HG03039 (cell line): ENCODE measurements around the gene GP1BA.
A peak's percentile ranks its signal among the peaks of the same experiment; 100 is the strongest.

Source experiments
- ATAC-seq: cut with Tn5 transposase; IDR thresholded peaks from one replicate; pipeline ENCODE4 v1.9.1; 2021; ENCODE audit warnings: mild to moderate bottlenecking, moderate library complexity; ENCODE audit not compliant: unreplicated experiment

Gene GP1BA

DNA sequence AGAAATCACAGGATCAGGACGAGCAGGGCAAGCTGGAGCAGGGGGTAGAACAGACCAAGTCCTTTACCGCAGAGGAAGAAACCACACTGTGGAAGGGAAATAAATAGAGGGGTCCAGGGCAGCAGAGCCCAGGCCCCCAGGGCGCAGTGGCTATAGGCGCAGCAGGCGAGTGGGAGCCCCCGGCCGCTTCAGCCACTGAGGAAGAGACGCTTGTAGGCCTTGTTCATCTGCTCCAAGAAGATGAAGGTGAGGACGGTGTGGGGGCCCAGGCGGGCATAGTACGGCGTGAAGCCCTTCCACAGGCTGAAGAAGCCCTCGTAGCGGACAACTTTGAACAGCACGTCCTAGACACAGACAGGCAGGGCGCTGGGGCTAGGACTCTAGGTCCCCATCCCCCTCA lies 5.5 kb downstream of the GP1BA start:
- ATAC-seq, result no peak

DNA sequence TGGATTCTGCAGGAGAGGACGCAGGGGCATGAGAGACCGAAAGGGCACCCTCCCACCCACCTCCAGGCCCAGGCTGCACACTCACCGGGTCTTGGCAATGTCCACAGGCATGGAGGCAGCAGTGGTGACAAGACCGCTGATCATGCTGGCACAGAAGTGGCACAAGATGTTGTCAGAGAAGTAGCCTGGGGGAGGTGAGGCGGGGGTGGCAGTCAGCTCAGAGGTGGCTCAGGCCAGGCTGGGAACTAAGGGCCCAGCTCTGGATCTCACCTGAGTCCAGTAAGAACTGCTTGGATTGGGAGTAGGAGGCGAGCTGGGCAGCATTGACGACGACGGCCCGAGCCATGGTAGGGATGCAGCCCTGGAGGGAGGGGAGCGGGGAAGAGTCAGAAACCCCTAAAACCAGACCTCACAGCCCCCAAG lies 6.0 kb downstream of the GP1BA start:
- ATAC-seq, result no peak

DNA sequence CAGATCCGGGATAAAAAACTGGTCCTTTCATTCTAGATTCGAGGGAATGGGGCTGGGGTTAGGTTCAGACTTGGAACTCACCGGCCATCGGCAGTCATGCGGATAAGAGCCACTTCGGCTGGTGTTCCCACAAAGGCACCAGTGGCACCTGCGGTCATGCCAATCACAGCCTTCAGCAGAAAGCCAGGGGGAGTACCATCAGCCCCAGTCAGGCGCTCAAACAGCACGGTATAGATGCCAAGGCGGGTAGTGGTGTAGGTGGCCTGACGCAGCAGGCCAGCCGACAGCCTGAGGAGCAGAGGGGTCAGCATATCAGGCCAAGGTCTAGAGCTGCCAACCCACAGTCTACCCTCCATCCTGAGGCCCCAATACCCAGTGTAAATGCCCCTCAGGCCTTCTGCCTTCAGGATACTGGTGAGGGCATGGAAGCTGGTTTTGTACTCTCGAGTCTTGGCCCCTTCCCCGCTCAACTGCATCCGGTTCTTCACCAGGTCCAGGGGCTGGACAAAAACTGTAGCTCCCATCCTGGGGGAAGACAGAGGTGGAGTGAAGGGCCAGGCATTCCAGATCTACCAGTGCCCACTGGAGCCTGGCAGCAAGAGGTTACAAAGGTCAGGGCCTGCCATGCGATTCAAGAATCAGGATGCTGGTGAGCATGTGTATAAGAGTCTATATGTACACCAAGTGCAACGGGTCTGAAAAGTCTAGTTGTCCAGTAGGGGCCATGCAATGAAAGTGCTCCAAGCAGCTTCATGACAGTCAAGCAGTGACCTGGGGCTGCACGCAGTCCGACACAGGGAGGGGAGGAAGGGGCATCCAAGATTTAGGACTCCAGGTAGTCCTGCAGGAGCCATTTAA lies 6.8 kb downstream of the GP1BA start:
- no peak for ATAC-seq

- peak; percentile 4 for ATAC-seq
These were observed 7.4 kb downstream of the GP1BA start for GRCh38 chr17:4939546-4939795.

- ATAC-seq, result peak; percentile 51
These were observed 7.9 kb downstream of the GP1BA start, which contains the start of the genes RNF167 and SLC25A11 for GRCh38 chr17:4939796-4940554. Gene RNF167, plus strand, starts transcription at chr17:4940268. Its CDS starts 642 bp downstream, at chr17:4940910. Gene SLC25A11, minus strand, starts transcription at chr17:4940046. Its CDS starts 136 bp downstream, at chr17:4939910.

DNA sequence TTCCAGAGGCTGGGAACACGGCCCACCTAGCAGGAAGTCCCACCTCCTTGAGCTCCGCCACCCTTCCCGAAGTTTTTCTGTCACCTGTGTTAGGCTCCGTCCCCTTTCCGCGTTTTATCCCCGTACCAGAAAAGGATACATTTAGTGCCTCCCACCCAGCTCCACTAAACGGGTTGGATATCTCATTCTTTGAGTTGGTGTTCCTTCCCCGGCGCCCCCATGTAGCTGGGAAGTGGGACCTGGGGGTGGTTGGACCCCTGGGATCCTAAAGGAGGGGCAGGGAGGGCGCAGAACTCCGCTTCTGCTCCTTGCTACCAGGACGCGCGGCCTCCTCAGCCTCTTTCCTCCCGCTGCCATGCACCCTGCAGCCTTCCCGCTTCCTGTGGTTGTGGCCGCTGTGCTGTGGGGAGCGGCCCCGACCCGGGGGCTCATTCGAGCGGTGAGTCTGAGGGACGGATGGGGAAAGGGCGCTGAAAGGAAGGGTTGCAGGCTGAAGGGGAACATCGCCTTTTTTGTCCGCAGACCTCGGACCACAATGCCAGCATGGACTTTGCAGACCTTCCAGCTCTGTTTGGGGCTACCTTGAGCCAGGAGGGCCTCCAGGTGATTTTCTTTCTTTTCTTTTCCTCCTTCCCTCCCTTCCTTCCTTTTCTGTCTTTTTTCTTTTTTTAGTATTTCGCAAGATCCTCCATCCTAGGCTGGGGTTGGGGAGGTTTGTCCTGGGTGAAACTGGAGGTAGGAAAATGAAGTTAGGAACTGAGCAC lies 8.7 kb downstream of the GP1BA start:
- ATAC-seq, result no peak

DNA sequence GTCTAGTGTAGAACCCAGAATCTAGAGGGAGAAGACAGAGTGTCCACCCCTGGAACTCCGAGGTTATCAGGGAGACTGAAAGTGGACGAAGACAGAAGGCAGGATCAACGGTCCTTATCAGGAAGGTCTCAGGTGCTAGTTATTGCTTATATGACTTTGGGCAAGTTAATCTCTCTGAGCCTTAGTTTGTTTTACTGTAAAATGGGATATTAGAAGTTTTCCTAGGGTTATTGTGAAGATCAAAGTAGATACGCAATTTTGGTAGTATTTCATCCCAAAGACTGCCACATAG lies 9.2 kb downstream of the GP1BA start:
- no peak for ATAC-seq

- ATAC-seq, result no peak
These were observed 10.9 kb downstream of the GP1BA start for GRCh38 chr17:4942760-4943508.

DNA sequence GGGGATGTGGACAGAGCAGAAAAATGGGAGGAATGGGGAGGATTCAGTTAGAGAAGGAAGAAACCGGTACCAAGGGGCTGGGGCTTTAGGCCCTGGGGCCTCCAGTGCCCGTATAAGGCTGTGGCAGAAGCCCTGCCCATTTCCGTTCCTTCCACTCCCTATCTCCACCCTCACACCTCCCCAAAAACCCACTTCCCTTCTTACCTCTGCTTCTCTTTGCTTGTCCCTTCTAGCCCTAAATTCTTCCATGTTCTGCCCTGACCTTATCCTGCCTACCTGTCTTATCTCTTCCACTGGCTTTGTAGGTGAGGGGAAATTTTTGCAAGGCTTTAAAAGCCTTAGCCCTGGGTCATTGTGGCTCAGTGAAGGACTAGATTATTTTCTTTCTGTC lies 12.1 kb downstream of the GP1BA start:
- no peak for ATAC-seq

- no peak for ATAC-seq
These were observed 12.6 kb downstream of the GP1BA start for GRCh38 chr17:4944554-4945175.

DNA sequence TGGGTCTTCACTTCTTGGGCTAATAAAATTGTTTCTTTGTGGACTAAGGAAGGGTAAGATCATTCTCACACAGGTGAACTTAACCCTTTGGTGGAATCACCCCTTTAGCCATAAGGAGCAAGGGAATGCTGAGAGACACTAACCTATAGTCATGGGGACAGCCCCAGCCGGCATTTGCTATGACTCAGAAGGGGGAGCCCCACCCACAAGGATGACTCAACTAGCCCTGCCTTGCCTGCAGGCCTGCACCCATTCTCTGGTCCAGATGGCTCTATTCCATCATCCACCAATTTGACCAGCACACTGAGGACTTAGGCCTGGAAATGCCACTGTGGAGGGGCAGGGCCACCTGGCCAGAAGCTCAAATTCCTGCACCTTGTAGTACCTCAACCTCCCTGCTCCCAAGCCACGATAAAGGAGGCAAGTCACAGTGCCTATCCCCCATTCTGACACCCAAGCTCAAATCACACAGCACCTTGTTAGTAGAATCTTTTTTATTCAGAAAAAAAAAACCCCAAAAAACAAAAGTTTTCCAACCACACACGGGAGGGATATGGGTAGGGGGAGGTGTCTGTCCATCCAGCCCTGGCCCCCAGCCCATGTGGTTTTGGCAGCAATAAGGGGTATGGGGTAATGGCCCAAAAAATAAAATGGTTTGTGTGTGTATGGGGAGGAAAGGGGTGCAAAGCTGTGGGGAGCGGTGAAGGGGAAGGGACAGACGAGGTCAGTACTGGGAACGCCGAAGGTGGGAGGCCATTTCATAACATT lies 13.3 kb downstream of the GP1BA start:
- ATAC-seq, result no peak

DNA sequence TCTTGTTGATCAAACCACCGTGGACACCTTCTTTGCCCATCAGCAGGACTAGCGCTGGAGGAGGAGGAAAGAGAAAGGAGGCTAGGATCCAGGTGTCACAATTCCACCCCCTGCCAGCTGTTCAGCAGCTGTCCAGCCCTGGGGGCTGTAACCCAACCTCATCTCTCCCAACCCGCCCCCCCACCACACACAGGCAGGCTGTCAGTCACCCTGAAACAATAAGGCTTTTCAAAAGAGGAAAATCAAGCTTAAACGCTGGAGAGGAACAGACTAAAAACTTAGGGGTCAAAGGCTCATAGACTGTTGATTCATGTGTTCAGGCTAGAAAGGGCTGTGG lies 13.8 kb downstream of the GP1BA start:
- no peak for ATAC-seq

DNA sequence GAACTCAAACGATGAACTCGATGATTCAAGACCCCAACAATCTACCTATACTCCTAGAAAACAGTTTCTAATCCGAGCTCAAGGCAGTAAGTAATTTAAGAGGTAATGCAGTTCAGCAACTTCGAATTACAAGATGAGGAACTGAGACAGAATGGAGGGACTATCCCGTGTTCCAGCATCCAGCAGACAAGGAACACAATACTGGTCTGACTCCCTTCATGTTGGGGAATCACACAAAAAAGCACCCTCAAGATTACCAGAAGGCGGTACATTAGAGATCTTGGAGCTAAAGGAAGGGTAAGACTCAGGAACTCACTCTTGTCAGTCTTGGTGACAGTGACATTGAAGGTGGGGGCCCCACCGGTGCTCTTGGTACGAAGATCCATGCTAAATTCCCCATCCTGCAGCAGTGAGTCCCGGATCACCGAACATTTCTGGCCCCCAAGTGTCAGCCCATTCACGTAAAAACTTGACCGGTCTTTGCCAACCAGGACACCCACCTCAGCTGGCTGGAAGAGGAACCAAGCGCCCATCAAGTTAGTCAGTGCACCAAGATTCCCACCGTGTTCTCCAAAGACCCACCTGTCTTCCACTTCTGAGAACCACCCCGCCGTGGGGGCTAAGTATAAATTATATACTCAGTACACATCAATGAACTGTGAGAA lies 14.4 kb downstream of the GP1BA start:
- no peak for ATAC-seq

DNA sequence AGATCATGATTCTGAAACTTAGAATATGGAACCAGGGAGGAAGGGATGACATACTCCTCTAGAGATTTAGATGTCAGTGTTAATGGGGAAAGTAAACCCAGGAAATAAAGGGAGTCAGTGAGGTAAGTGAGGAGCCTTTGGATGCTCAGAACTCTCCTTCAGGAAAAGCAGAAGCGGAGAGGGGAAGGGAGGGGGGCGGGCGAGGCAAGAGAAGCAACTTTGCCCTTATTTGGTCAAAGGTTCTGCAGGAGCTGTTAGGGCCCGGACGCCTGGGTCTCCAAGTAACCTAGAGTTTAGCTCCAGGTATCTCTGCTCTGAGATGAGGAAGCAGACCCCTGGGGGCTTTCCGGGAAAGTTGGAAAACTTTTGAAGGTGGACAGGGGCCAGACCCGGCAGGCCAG lies 14.9 kb downstream of the GP1BA start:
- ATAC-seq, result no peak

- peak; percentile 12 for ATAC-seq
These were observed 15.5 kb downstream of the GP1BA start for GRCh38 chr17:4947411-4948165.

GRCh38 chr17:4948166-4948930 lies 16.3 kb downstream of the GP1BA start, which contains the start of gene PFN1:
Gene PFN1, minus strand, starts transcription at chr17:4948530. Its CDS starts 136 bp downstream, at chr17:4948394.
- peak; percentile 19 for ATAC-seq

GRCh38 chr17:4948931-4949320 lies 16.8 kb downstream of the GP1BA start:
- ATAC-seq, result peak; percentile 26
